Prostate gland (tissue), 2 donors: ENCODE data around the gene ADGB.

Experiments used
- CTCF ChIP-seq, 4 experiments: fragments of 200-600 bp in 2 of 4; fragments of 450-650 bp in 2 of 4; sonication (generic) in 2 of 4; IDR thresholded peaks; 1 replicate in 3 of 4; 2 replicates in 1 of 4; pipeline ENCODE4 v1.5.1; 2016 to 2019; ENCODE audit warnings: antibody characterized with exemption in 4 of 4, mild to moderate bottlenecking in 2 of 4, moderate library complexity in 2 of 4
- POLR2A ChIP-seq: fragments of 450-650 bp; IDR thresholded peaks from one replicate; pipeline ENCODE4 v1.6.1; 2016; ENCODE audit warnings: antibody characterized with exemption, mild to moderate bottlenecking
- POLR2AphosphoS5 ChIP-seq: sonication (generic); formaldehyde crosslinking; IDR thresholded peaks from one replicate; pipeline ENCODE4 v1.6.1; 2017; ENCODE audit warnings: antibody characterized with exemption

GRCh38 chr6:146700078-146700686, 101.4 kb downstream of the ADGB start:
- TF ChIP-seq CTCF (IDR thresholded peaks at IDR 0.05) (peak; percentile 40 to 73 (median 68)), POLR2A (no peak), POLR2AphosphoS5 (peak; percentile 40)
